Articular chondrocyte of knee joint (primary cell): Measurements from ENCODE around the gene CHCHD1. TPM values are rescaled to one million over a fixed set of nuclear protein-coding genes. Genes with fewer than 3 reads are reported as not detected.

Source experiments
- small RNA-seq: library from RNA; depleted of rRNA; stranded (forward); fragments of <200 nt; gene quantifications from one replicate; pipeline ENCODE3, GENCODE V24; 2012
- total RNA-seq: library from RNA; depleted of rRNA; stranded (reverse); fragments of >200 nt; gene quantifications from 2 replicates; pipeline ENCODE4 v1.2.3, GENCODE V29; 2012

The CHCHD1 gene
- total RNA-seq: 18.0 and 18.2 TPM in 2 replicates

GRCh38 chr10:73781879-73782748 lies at the start of gene CHCHD1:
Gene CHCHD1, plus strand, starts transcription at chr10:73782048. Its CDS starts 28 bp downstream, at chr10:73782076.

GRCh38 chr10:73743905-73744663 lies 37.8 kb upstream of the CHCHD1 start, which contains the start of gene SEC24C:
Gene SEC24C, plus strand, starts transcription at chr10:73744372. Its CDS starts 2,461 bp downstream, at chr10:73746833.

GRCh38 chr10:73785211-73785720 lies 3.4 kb downstream of the CHCHD1 start, which contains the start of gene ZSWIM8:
Gene ZSWIM8, plus strand, starts transcription at chr10:73785606. Its CDS starts 273 bp downstream, at chr10:73785879.

Small RNAs within 50 kb of the gene (small RNA-seq; reads per million reads assigned to genes)
- gene AC022400.4 (not detected), gene AC022400.9 (not detected), gene ZSWIM8-AS1 (not detected)

Other genes starting within 250 kb of the CHCHD1 start
- 12.8 and 16.1 TPM in 2 replicates for gene USP54, start 190.7 kb upstream of the CHCHD1 start, total RNA-seq
- gene MYOZ1, start 140.6 kb upstream of the CHCHD1 start, total RNA-seq: 0.26 and 0.32 TPM in 2 replicates
- not detected in 2 replicates for gene SYNPO2L, start 126.0 kb upstream of the CHCHD1 start, total RNA-seq
- gene AGAP5, start 83.9 kb upstream of the CHCHD1 start, total RNA-seq: 3.6 and 4.7 TPM in 2 replicates
- gene SEC24C, start 37.7 kb upstream of the CHCHD1 start, total RNA-seq: 47.0 and 49.2 TPM in 2 replicates
- 50.2 and 60.4 TPM in 2 replicates for gene ZSWIM8, start 3.6 kb downstream of the CHCHD1 start, total RNA-seq
- gene NDST2, start 29.6 kb downstream of the CHCHD1 start, total RNA-seq: 18.3 and 20.4 TPM in 2 replicates
- 17.7 and 20.1 TPM in 2 replicates for gene CAMK2G, start 92.5 kb downstream of the CHCHD1 start, total RNA-seq
- gene PLAU, start 129.1 kb downstream of the CHCHD1 start, total RNA-seq: 40.5 and 42.2 TPM in 2 replicates
- 179 and 185 TPM in 2 replicates for gene VCL, start 216.1 kb downstream of the CHCHD1 start, total RNA-seq